NCI-H187 treated with DMSO at 0.1 percent for 48 hours (cell line): ENCODE data around the gene TBRG1.
A peak's percentile ranks its signal among the peaks of the same experiment; 100 is the strongest.

ENCODE experiments used
- DNase-seq: peaks from one replicate; lab custom pipeline; 2025; lab: John Stamatoyannopoulos, UW

TBRG1 gene

GRCh38 chr11:124612567-124613246 is 10.0 kb upstream of the TBRG1 start:
- no peak for DNase-seq

- DNase-seq = no peak
Observed at GRCh38 chr11:124618863-124619262, 3.8 kb upstream of the TBRG1 start.

- DNase-seq = no peak
Observed at GRCh38 chr11:124623861-124624525, 1.3 kb downstream of the TBRG1 start.

DNA sequence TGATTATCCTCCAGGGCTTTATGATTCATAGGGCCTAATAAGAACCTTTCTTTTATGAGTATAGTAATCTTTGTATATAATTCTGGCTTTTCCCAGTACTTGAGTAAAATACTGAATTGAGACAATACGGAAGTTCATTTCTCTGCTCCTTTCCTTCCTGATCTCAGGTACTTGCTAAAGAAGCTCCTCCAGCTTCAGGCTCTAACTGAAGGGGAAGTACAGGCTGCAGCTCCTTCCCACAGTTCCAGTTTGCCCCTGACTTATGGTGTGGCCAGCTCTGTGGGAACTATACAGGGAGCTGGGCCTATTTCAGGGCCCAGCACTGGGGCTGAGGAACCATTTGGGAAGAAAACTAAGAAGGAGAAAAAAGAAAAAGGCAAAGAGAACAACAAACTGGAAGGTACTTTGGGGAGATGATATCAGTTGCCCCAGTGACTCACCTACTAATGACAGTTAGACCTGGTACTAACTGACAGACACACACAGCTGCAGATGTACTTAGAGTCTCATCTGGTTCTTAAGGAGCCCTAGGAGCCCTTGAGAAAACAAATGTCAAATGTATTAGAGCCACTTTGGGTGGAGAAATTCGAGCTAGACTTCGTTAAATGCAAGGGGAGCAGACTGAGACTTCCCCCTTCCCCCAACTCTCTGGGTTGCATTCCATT is 3.0 kb downstream of the TBRG1 start:
- no peak for DNase-seq

- no peak for DNase-seq
Observed at GRCh38 chr11:124627546-124627945, 4.9 kb downstream of the TBRG1 start.

DNA sequence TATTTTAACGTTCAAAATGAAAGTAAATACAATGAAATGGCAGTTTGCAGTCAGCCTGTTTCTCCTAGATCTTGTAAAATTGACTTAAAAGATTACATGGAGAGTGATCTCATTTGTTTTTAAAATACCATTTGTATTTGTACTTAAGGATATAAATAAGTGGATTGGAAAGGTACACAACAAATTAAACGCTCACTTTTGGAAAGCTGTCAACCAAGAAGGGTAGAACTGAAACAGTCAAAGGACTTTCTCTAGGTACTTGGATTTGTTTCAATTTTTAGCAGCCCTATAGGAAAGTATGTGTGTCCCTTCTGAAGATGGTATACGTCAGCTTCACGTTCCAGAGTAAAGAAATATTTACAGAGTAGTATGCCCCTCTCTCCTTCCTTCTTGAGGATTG is 7.3 kb downstream of the TBRG1 start:
- DNase-seq = no peak

DNA sequence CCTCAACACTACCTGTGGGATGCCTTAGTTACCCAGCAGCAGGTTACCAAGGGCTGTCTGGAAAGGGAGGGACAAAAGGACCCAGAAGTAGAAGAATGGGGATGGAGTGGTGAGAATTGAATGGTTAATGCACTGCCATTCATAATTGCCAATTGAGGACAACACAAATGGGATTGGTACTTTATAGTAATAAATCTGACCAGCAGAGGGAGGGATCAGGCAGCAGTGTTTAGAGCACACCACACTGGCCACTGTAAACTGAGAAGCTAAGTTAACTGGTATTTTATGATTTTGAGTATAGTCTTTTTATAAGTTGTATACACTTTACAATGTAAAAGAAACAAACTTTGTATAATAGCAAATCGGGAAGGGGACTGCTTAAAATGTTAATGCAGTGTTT is 10.7 kb downstream of the TBRG1 start:
- DNase-seq = no peak

DNA sequence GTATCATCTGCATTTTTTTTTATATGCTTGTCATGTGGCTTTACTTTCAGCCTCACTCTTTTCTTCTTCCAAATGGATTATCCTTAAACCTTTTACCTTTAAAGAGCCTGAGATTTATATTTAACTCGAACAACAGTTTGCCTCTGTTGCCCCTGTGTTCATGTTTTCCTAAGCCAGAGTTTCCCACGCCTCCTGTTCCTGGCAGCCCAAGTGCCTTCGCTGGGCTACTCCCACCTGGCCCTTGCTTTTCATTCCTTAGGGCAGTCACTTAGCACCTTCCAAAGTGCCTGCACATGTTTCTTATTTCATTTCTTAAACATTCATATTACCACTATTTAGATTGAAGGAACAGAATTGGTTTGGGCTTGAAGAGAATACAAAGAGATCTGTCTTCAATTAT is 13.3 kb downstream of the TBRG1 start:
- no peak for DNase-seq

DNA sequence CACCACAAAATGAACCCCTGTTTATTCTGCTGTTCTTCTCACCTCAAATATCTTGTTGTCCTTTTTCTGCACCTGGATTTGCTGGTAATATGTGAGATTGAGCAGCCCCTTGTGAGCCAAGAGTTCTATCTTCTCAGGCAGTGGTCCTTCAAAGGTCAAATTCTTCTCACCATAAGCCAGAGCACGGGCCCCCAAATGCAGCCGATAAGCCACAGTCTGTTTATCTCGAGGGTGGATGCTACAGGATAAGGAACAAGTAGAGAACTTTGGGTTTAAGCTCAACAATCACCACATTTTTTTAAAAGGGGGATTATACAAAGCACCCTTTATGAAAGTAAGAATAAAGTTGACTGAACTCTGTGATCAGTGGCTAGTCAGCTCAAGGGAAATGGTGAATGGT is 15.8 kb downstream of the TBRG1 start:
- no peak for DNase-seq

- DNase-seq = no peak
Observed at GRCh38 chr11:124639186-124639585, 16.5 kb downstream of the TBRG1 start.

- DNase-seq = no peak
Observed at GRCh38 chr11:124640666-124641065, 18.0 kb downstream of the TBRG1 start.

GRCh38 chr11:124642628-124643027 is 20.0 kb downstream of the TBRG1 start:
- no peak for DNase-seq

DNA sequence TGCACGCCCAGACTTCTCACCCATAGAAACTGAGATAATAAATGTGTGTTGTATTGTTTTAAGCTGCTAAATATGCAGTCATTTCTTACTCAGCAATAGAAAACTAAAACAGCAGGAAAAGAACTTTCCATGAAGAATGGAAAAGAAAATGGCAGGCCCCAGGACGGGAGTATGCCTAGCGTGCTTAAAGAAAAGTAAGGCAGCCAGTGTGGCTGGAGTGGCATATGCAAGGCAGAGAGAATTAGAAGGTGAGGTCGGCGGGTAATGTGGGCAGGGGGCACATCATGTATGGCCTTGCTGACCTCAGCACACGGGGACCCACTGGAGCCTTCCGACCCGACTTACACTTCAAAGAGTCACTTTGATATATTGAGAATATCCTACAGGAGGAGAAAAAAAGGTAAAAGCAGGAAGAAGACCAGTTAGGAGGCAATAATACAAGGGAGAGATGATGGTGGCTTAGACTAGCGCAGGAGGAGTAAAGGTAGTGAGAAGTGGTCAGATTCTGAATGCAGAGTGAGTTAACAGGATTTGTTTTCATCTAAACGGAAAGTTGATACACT is 20.5 kb downstream of the TBRG1 start:
- DNase-seq = no peak

DNA sequence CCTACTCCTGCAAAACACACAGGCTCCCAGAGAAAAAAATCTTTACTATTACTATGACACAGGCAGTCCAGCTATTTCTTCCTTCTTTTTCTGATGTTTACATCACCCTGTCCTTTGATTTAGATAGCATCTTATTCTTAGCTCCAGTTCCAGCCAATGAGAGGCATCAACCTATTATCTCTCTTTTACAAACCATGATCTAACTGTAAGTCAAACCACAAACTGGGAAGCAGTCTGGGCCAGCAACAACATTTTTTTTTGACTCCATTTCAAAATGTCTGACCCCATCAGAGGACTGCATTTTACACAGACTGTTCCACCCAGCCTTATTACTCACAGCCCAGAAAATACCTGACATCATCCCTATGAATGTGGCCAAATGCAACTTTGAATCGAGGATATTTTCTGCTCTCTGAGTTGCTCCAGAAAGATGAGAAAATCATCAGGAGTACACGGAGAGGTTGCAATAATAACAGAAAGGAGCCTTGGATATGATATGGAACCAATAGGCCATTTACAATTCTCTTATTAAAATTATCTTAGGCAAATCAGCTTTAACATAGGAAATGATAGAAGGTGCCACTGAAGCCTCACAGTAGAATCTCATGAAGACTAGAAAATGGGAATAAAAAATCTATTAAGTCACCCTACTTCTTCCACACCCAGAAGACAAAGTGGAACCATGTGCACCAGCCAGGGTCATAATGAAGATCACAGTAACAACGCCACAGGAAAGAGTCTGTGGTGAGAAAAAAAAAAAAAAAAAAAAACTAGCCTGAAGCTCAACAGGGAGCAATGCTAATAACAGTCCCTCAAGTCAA is 21.2 kb downstream of the TBRG1 start:
- DNase-seq = no peak

- peak; percentile 17 for DNase-seq
Observed at GRCh38 chr11:124644426-124645280, 22.0 kb downstream of the TBRG1 start.

DNA sequence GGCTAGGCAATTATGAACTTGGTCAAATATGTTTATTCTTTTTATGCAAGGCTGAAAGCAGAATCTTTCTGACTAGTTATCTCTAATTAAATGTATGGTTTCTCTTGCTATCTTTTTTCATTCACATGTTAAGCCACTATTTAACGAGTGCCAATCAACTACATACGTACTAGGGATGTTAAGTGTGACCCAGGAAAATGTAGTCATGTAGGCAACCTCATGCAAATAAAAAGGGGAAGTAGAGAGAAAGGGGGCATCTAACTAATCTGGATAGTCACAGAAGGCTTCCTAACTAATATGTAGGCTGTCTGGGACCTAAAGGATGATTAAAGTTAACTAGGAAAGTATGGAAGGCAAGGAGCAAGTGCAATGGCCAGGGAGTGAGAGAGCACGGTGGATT is 23.5 kb downstream of the TBRG1 start:
- DNase-seq = no peak

DNA sequence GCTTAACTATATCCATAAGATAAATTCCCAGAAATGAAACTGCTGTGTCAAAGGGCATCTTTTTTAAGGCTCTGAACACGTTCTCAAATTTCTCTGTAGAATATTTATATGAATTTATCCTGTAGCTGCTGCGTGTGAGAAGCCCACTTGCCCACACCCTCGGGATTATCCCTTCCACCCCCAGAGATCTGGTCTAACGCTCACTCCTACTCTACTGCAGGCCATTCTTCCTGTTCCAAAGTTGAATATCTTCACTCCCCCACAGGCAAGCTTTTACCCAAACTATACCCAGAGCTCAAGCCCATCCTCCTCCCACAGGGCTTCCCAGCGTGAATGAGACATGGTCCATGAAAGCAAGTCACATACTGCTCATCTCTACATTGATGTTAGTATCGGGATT is 25.9 kb downstream of the TBRG1 start:
- no peak for DNase-seq

- no peak for DNase-seq
Observed at GRCh38 chr11:124656774-124657630, 34.3 kb downstream of the TBRG1 start.

DNA sequence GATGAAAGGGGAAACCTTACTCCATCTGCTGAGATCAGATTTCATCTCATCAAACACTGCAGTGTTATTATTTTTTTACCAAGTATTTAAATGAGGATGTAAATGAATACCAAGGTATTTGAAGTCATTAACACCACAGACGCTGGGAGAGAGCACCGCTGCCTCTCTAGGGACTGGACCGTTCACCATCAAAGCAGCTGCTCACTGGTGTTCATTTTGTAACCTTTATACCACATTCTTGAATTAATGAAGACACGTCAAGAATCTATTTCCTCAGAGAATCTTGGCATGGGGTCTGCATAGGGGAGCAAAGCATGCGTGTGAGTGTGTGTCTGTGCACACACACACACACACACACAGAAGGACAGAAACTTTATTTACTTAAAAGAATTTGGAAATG is 35.2 kb downstream of the TBRG1 start:
- no peak for DNase-seq

DNA sequence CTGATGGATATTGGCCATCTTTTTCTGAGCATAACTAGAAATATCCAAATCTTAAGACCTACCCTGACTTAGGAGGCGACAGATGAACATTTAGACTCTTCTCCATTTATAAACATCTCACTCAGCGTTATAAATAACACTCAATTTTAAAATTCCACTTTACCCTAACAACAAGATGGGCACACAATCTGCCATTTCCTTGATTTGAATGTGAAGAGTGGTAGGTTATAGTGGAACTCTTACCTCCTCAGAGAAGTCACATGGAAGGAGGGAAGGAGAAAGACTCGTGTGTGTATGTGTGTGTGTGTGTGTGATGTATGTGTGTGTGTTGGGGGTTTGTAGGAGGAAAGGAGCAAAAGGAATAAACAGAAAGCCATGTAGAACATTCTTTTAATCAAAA is 35.8 kb downstream of the TBRG1 start:
- DNase-seq = no peak
